T-helper 17 cell (primary cell): Measurements from ENCODE around the gene HBP1. TPM values are rescaled to one million over a fixed set of nuclear protein-coding genes. Genes with fewer than 3 reads are reported as not detected.
"Not testable (repeated sequence)": the region's sequence is repeated elsewhere in the genome, so short reads cannot be mapped to it uniquely, and the experiment has no call there.

Source experiments
- ATAC-seq: fragments of 150-1000 bp; cut with Tn5 transposase; 2 replicates; pipeline ENCODE4 v1.10.0; 2021; ENCODE audit warnings: mild to moderate bottlenecking, moderate library complexity
- DNase-seq, 3 donors: peaks; one replicate each; pipeline versions ENCODE4 v3.0.0 to v3.0.0-alpha.2; 2020 to 2021
- H3K9me3 ChIP-seq: one replicate; pipeline ENCODE4 v1.7.0; 2013; ENCODE audit warnings: low read length, mild to moderate bottlenecking; ENCODE audit not compliant: control insufficient read depth, poor library complexity, severe bottlenecking
- H3K27ac Mint-ChIP-seq: one replicate; pipeline ENCODE4 v1.8.0; 2022; ENCODE audit warnings: mild to moderate bottlenecking, moderate library complexity, mixed read lengths
- H3K27me3 Mint-ChIP-seq: one replicate; pipeline ENCODE4 v1.8.0; 2022; ENCODE audit warnings: mixed read lengths
- H3K36me3 Mint-ChIP-seq: one replicate; pipeline ENCODE4 v1.8.0; 2022; ENCODE audit warnings: low read depth, mixed read lengths
- H3K4me1 Mint-ChIP-seq: one replicate; pipeline ENCODE4 v1.8.0; 2022; ENCODE audit warnings: mild to moderate bottlenecking, mixed read lengths
- H3K4me3 Mint-ChIP-seq: one replicate; pipeline ENCODE4 v1.8.0; 2022; ENCODE audit warnings: mild to moderate bottlenecking, moderate library complexity, mixed read lengths
- total RNA-seq, 4 donors: library from RNA in 2 of 4; stranded (reverse) in 2 of 4; gene quantifications; one replicate each; pipeline ENCODE4 v1.2.3 and lab custom pipeline; 2022 to 2026

Gene HBP1
- total RNA-seq, 2 donors from 2014 or later: 250 to 252 TPM

- H3K4me1 Mint-ChIP-seq: no peaks in the 10 kb centered on the region
- ATAC-seq (no peak), DNase-seq (no peak)
- no peaks in the 10 kb centered on the region for H3K36me3 Mint-ChIP-seq
- H3K27ac Mint-ChIP-seq: peak overlapping the region; percentile 24
- H3K27me3 Mint-ChIP-seq: no peaks in the 10 kb centered on the region
- no peaks in the 10 kb centered on the region for H3K9me3 ChIP-seq
- no peak overlapping the region for H3K4me3 Mint-ChIP-seq
Measured at GRCh38 chr7:107145067-107145838, 23.6 kb upstream of the HBP1 start.

- no peaks in the 10 kb centered on the region for H3K9me3 ChIP-seq
- Mint-ChIP-seq H3K27me3 (peaks cover 10% of the 10 kb centered on the region), H3K4me1 (no peaks in the 10 kb centered on the region), H3K4me3 (no peak overlapping the region), H3K36me3 (no peaks in the 10 kb centered on the region), H3K27ac (no peak overlapping the region)
- ATAC-seq (peak; percentile 83), DNase-seq (peak in 1 of 3 donors; percentile 9)
Measured at GRCh38 chr7:107147464-107148393, 21.1 kb upstream of the HBP1 start.

GRCh38 chr7:107148721-107149120 is 20.1 kb upstream of the HBP1 start:
- Mint-ChIP-seq H3K4me3 (no peak overlapping the region), H3K4me1 (no peaks in the 10 kb centered on the region), H3K27me3 (peaks cover 11% of the 10 kb centered on the region), H3K36me3 (no peaks in the 10 kb centered on the region), H3K27ac (no peak overlapping the region)
- ATAC-seq (no peak), DNase-seq (no peak)
- no peaks in the 10 kb centered on the region for H3K9me3 ChIP-seq

- no peak for ATAC-seq
- no peak overlapping the region for H3K27ac Mint-ChIP-seq
- DNase-seq: no peak
- H3K36me3 Mint-ChIP-seq: no peaks in the 10 kb centered on the region
- no peak overlapping the region for H3K4me3 Mint-ChIP-seq
- no peaks in the 10 kb centered on the region for H3K4me1 Mint-ChIP-seq
- H3K27me3 Mint-ChIP-seq: peaks cover 11% of the 10 kb centered on the region
- no peaks in the 10 kb centered on the region for H3K9me3 ChIP-seq
Measured at GRCh38 chr7:107149863-107150262, 18.9 kb upstream of the HBP1 start.

GRCh38 chr7:107150375-107151073 is 18.3 kb upstream of the HBP1 start:
- H3K9me3 ChIP-seq: no peaks in the 10 kb centered on the region
- Mint-ChIP-seq H3K27ac (no peak overlapping the region), H3K36me3 (no peaks in the 10 kb centered on the region), H3K27me3 (peaks cover 11% of the 10 kb centered on the region), H3K4me3 (no peak overlapping the region), H3K4me1 (no peaks in the 10 kb centered on the region)
- peak; percentile 43 to 70 (median 46) for DNase-seq
- ATAC-seq: peak; percentile 82

- no peak for DNase-seq
- Mint-ChIP-seq H3K36me3 (no peaks in the 10 kb centered on the region), H3K27me3 (peaks cover 11% of the 10 kb centered on the region), H3K4me1 (no peaks in the 10 kb centered on the region), H3K4me3 (no peak overlapping the region), H3K27ac (peak overlapping the region; percentile 16)
- no peak for ATAC-seq
- no peaks in the 10 kb centered on the region for H3K9me3 ChIP-seq
Measured at GRCh38 chr7:107151538-107151937, 17.3 kb upstream of the HBP1 start.

GRCh38 chr7:107152011-107152410 is 16.8 kb upstream of the HBP1 start:
- Mint-ChIP-seq H3K4me3 (no peak overlapping the region), H3K27ac (peak overlapping the region; percentile 16), H3K36me3 (no peaks in the 10 kb centered on the region), H3K27me3 (peaks cover 11% of the 10 kb centered on the region), H3K4me1 (no peaks in the 10 kb centered on the region)
- ATAC-seq: no peak
- no peak for DNase-seq
- H3K9me3 ChIP-seq: no peaks in the 10 kb centered on the region

GRCh38 chr7:107154826-107155225 is 14.0 kb upstream of the HBP1 start:
- Mint-ChIP-seq H3K27me3 (peaks cover 11% of the 10 kb centered on the region), H3K4me3 (no peak overlapping the region), H3K4me1 (no peaks in the 10 kb centered on the region), H3K27ac (no peak overlapping the region), H3K36me3 (no peaks in the 10 kb centered on the region)
- no peaks in the 10 kb centered on the region for H3K9me3 ChIP-seq
- ATAC-seq (no peak), DNase-seq (no peak)

GRCh38 chr7:107155726-107156125 is 13.1 kb upstream of the HBP1 start:
- not testable (repeated sequence) for H3K9me3 ChIP-seq, ATAC-seq, H3K27ac Mint-ChIP-seq, H3K36me3 Mint-ChIP-seq, H3K4me3 Mint-ChIP-seq, H3K4me1 Mint-ChIP-seq, DNase-seq
- H3K27me3 Mint-ChIP-seq: peaks cover 11% of the 10 kb centered on the region

- ATAC-seq (no peak), DNase-seq (no peak)
- H3K4me3 Mint-ChIP-seq: no peak overlapping the region
- no peaks in the 10 kb centered on the region for H3K4me1 Mint-ChIP-seq
- H3K27me3 Mint-ChIP-seq: peaks cover 7% of the 10 kb centered on the region
- H3K9me3 ChIP-seq: no peaks in the 10 kb centered on the region
- H3K36me3 Mint-ChIP-seq: no peaks in the 10 kb centered on the region
- no peak overlapping the region for H3K27ac Mint-ChIP-seq
Measured at GRCh38 chr7:107157091-107157490, 11.7 kb upstream of the HBP1 start.

GRCh38 chr7:107158028-107158427 is 10.8 kb upstream of the HBP1 start:
- Mint-ChIP-seq H3K36me3 (no peaks in the 10 kb centered on the region), H3K27ac (no peak overlapping the region), H3K27me3 (no peaks in the 10 kb centered on the region), H3K4me3 (no peak overlapping the region), H3K4me1 (no peaks in the 10 kb centered on the region)
- DNase-seq: no peak
- no peaks in the 10 kb centered on the region for H3K9me3 ChIP-seq
- ATAC-seq: no peak

- no peak overlapping the region for H3K4me3 Mint-ChIP-seq
- ATAC-seq (no peak), DNase-seq (no peak)
- no peaks in the 10 kb centered on the region for H3K4me1 Mint-ChIP-seq
- peaks cover 9% of the 10 kb centered on the region for H3K27me3 Mint-ChIP-seq
- no peaks in the 10 kb centered on the region for H3K9me3 ChIP-seq
- peaks cover 2% of the 10 kb centered on the region for H3K36me3 Mint-ChIP-seq
- no peak overlapping the region for H3K27ac Mint-ChIP-seq
Measured at GRCh38 chr7:107160389-107160788, 8.4 kb upstream of the HBP1 start.

GRCh38 chr7:107161415-107161814 is 7.4 kb upstream of the HBP1 start:
- Mint-ChIP-seq H3K4me3 (no peak overlapping the region), H3K27me3 (peaks cover 12% of the 10 kb centered on the region), H3K27ac (no peak overlapping the region), H3K36me3 (peaks cover 3% of the 10 kb centered on the region), H3K4me1 (no peaks in the 10 kb centered on the region)
- ATAC-seq (no peak), DNase-seq (no peak)
- H3K9me3 ChIP-seq: no peaks in the 10 kb centered on the region
